Spleen (tissue), 7 donors: Measurements from ENCODE around the gene KIF20A.

Experiments
- CTCF ChIP-seq, 11 experiments: fragments of 200-600 bp in 7 of 11; fragments of 450-650 bp in 4 of 11; sonication (generic) in 4 of 11; IDR thresholded peaks in 8 of 11; conservative IDR thresholded peaks in 3 of 11; 1 replicate in 7 of 11; 2 replicates in 4 of 11; pipeline versions ENCODE4 v1.4.0 to v1.8.0; 2016 to 2021; ENCODE audit warnings: antibody characterized with exemption in 11 of 11, inconsistent platforms in 4 of 11, mild to moderate bottlenecking in 1 of 11
- POLR2A ChIP-seq, 3 donors: fragments of 450-650 bp; IDR thresholded peaks; one replicate each; pipeline ENCODE4 v1.5.1; 2017; ENCODE audit warnings: antibody characterized with exemption in 3 of 3, mild to moderate bottlenecking in 1 of 3
- POLR2AphosphoS5 ChIP-seq, 3 donors: sonication (generic); formaldehyde crosslinking; IDR thresholded peaks; one replicate each; pipeline ENCODE4 v1.5.1; 2017; ENCODE audit warnings: antibody characterized with exemption in 3 of 3
- donor health status: DM: no; HTN: no; CAD: no; lungs with moderate emphysema.
- donor health status: DM: no; HTN: no; CAD: no.
- donor health status: DM: no; HTN: no; CAD: no.

- no peak for TF ChIP-seq POLR2A (IDR thresholded peaks at IDR 0.05)
- no peak for TF ChIP-seq CTCF (IDR thresholded peaks at IDR 0.05 in 8 of 11, conservative IDR thresholded peaks at IDR 0.05 in 3 of 11)
- TF ChIP-seq POLR2AphosphoS5 (IDR thresholded peaks at IDR 0.05) = no peak
Measured at GRCh38 chr5:138138949-138139780, 39.7 kb upstream of the KIF20A start, which contains the start of gene NME5.
